Renal cortical epithelial cell (primary cell): Measurements from ENCODE around the gene EPB42. TPM values are rescaled to one million over a fixed set of nuclear protein-coding genes. Genes with fewer than 3 reads are reported as not detected.
"Not testable (repeated sequence)": the region's sequence is repeated elsewhere in the genome, so short reads cannot be mapped to it uniquely, and the experiment has no call there.

Experiments
- DNase-seq: peaks from one replicate; pipeline ENCODE4 v3.0.0-alpha.2; 2011; ENCODE audit warnings: low read depth
- total RNA-seq: library from RNA; depleted of rRNA; stranded (reverse); fragments of >200 nt; gene quantifications from 2 replicates; pipeline ENCODE4 v1.2.3, GENCODE V29; 2014

EPB42 gene
- total RNA-seq, 1 donor from 2014 or later = not detected

DNA sequence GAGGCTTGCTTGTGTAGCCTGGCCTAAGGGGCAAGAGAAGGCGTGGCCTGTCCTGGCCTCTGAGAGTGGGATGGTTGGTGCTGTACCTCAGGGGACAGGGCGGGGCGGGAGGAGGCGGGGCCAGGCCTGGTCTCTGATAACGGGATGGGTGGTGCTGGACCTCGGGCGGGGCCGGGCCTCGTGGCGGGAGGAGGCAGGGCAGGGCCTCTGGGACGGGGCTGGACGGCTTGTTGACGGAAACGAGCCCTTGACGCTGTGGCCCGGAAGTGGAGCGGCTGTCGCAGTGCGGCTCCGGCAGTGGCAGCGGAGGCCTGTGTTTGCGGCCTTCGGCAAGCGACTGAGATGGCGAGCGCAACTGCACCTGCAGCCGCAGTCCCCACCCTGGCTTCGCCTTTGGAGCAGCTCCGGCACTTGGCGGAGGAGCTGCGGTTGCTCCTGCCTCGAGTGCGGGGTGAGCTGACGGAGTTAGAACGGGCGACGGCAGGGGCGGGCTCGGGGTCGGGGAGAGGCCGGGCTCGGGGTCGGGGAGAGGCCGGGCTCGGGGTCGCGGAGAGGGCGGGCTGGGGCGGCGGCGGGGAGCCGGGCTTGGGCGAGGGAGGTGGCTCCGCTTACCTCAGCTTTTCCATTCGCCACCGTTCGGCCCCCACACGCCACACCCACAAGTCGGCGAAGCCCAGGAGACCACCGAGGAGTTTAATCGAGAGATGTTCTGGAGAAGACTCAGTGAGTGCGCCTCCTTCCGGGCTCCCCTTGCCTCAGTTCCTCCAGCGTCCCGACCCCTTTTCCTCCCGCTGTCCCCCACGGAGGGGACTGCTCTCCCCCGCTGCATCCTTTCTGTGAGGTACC, 35.4 kb downstream of the EPB42 start, which contains the start of gene CCNDBP1:
Gene CCNDBP1, plus strand, starts transcription at position 247 of the 846 bp plus-strand sequence. Its CDS starts 96 bp downstream, at position 343.
- DNase-seq = peak; percentile 68

DNA sequence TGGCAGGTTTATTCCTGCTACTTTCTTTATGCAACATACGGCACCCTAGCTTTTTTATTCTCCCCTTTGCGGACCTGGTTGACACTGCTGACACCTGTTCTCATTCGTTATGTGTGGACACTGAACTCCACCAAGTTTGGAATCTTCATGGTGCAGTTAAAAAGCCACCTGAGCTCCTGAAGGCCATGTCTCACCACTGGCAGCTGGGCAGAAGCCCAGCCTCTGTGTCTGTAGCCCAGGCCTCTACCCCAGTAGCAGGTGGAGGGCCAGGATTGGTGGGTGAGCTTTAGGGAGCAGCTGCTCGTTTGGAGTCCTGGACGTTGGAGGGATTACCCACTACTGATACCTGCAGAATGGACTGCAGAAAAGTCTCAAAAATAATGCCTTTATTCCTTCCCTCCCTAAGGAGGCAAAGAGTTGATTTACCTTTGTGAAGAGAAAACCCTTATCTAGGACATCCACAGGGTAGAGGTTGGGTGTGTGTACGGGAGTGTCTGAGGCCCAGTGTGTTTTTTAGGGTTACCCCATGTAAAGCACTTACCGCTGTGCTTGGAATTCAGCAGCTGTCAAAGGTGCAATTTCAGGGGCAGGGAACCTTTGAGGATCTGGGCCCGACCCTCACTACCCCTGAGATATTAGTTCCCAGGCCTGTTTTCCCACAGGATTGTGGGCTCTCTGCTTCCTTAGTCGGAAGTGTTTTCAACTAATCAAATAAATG, 36.3 kb downstream of the EPB42 start:
- no peak for DNase-seq

DNA sequence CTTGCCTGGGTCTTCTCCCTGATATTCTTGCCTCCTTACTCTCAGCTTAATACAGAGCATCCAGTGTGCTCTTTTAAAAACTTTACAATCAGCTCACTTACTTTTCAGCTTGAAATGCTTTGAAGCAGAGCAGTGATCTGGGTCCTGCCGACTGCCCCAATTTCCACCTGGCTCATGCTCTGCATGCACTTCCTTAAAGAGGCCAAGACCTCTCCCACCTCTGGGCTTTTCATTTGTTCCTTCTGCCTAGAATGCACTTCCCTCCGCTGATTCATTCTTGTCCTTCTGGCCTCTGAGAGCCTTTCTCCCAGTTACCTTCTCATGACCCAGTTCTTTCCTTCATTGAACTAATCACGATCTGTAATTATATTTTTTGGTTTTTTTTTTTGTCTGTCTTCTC, 37.5 kb downstream of the EPB42 start:
- no peak for DNase-seq

DNA sequence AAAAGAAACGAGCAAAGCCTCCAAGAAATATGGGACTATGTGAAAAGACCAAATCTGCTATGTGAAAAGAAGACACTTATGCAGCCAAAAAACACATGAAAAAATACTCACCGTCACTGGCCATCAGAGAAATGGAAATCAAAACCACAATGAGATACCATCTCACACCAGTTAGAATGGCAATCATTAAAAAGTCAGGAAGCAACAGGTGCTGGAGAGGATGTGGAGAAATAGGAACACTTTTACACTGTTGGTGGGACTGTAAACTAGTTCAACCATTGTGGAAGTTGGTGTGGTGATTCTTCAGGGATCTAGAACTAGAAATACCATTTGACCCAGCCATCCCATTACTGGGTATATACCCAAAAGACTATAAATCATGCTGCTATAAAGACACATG, 43.7 kb downstream of the EPB42 start:
- not testable (repeated sequence) for DNase-seq

DNA sequence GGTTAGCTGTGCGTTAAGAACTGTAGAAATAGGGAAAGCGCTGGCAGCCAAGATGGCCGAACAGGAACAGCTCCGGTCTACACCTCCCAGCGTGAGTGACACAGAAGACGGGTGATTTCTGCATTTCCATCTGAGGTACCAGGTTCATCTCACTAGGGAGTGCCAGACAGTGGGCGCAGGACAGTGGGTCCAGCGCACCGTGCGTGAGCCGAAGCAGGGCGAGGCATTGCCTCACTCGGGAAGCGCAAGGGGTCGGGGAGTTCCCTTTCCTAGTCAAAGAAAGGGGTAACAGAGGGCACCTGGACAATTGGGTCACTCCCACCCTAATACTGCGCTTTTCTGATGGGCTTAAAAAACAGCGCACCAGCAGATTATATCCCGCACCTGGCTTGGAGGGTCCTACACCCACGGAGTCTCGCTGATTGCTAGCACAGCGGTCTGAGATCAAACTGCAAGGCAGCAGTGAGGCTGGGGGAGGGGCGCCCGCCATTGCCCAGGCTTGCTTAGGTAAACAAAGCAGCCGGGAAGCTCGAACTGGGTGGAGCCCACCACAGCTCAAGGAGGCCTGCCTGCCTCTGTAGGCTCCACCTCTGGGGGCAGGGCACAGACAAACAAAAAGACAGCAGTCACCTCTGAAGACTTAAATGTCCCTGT, 45.0 kb downstream of the EPB42 start:
- DNase-seq = not testable (repeated sequence)

DNA sequence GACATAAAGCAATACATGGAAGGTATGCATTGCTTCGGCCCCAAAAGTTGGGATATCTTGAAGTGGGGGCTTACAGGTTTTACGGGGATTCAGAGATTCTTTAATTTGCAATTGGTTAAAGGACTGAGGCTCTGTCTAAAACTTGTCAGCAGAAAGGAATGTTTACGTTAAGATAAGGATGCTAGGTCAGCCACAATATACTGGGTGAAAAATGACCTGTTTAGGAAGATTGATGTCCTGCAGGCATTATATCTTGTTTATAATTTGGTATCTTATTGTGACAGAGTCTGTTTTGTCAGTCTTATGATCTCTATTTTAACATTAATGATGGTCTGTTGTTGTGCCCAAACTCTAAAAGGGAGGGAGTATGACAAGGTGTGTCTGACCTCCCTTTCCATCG, 50.9 kb downstream of the EPB42 start:
- DNase-seq = no peak

DNA sequence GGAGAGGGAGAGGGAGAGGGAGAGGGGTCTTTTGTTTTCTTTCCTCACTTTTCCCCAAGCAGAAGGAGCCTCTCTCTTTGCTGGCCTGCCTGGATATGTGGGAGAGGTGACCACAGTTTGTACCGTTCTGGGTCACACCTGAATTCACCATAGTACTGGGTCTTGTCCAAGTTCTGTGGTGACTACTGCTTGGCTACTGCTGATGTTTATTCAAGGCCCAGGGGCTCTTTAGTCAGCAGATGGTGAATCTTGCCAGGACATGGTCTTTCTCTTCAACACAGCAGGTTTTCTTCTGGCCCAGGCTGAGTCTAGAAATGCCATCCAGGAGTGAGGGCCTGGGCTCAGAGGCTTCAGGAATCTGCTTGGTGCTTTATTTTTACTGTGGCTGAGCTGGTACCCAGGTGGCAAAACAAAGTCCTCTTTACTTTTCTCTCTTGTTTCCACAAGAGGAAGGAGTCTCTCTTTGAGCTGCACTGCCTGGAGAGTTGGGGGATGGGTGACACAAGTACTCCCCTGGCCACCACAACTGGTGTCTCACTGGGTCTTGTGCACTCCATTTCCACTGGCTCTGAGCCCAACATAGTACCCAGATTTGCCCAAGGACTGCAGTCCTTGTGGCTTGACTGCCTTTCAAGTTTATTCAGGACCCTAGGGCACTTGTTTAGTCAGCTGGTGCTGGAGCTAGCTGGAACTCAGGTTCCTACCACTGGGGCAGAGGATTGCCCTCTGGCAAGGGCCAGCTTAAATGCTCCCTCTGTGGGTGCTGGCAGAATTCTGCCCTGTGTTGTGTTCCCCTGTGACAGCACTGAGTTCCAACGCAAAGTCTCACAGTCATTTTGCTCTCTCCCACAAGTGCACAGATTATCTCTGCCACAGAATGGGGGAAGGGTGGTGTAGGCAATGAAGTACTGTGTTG, 52.4 kb downstream of the EPB42 start:
- DNase-seq = peak; percentile 96

DNA sequence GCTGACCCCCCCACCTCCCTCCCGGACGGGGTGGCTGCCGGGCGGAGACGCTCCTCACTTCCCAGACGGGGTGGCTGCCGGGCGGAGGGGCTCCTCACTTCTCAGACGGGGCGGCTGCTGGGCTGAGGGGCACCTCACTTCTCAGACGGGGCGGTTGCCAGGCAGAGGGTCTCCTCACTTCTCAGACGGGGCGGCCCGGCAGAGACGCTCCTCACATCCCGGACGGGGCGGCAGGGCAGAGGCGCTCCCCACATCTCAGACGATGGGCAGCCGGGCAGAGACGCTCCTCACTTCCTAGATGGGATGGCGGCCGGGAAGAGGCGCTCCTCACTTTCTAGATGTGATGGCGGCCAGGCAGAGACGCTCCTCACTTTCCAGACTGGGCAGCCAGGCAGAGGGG, 53.6 kb downstream of the EPB42 start:
- not testable (repeated sequence) for DNase-seq

DNA sequence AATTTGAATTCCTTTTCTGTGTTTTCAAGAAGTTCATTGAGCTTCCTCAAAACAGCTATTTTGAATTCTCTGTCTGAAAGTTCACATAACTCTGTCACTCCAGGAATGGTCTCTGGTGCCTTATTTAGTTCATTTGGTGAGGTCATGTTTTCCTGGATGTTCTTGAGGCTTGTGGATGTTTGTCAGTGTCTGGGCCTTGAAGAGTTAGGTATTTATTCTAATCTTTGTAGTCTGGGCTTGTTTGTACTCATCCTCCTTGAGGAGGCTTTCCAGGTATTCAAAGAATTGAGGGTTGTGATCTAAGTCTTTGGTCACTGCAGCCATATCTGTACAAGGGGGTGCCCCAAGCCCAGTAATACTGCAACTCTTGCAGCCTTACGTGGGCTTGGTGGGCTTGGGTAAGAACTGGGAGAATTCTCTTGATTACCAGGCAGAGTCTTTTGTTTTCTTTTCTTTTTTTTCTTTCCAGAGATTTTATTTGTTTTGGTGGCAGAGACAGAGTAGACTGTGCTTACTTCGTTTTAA, 55.0 kb downstream of the EPB42 start:
- DNase-seq = no peak

DNA sequence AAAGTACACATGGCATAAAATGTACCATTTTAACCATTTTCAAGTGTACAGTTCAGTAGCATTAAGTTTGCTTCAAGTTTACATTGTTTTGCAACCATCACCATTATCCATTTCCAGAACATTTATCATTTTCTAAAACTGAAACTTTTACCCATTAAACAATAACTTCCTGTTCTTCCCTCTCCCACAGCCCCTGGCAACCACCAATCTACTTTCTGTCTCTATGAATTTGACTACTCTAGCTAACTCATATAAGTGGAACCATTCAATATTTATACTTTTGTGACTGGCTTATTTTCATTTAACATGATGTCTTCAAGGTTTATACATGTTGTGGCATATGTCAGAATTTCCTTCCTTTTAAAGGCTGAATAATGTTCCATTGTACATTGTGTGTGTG, 67.5 kb downstream of the EPB42 start:
- no peak for DNase-seq

DNA sequence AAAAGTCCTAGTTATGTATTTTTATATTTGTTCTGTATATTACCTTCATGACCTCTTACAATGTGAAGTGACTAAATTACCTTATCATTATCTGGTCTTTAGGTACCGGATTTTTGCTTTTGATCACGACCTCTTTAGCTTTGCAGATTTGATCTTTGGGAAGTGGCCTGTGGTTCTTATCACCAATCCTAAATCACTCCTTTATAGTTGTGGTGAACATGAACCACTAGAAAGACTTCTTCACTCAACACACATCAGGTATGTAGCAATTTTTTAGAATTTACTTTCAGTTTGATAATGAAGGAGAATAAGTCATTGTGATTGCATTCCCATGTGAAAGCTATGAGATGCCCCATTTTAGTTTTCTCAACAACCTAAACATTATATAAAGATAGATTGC, 69.1 kb downstream of the EPB42 start:
- no peak for DNase-seq

DNA sequence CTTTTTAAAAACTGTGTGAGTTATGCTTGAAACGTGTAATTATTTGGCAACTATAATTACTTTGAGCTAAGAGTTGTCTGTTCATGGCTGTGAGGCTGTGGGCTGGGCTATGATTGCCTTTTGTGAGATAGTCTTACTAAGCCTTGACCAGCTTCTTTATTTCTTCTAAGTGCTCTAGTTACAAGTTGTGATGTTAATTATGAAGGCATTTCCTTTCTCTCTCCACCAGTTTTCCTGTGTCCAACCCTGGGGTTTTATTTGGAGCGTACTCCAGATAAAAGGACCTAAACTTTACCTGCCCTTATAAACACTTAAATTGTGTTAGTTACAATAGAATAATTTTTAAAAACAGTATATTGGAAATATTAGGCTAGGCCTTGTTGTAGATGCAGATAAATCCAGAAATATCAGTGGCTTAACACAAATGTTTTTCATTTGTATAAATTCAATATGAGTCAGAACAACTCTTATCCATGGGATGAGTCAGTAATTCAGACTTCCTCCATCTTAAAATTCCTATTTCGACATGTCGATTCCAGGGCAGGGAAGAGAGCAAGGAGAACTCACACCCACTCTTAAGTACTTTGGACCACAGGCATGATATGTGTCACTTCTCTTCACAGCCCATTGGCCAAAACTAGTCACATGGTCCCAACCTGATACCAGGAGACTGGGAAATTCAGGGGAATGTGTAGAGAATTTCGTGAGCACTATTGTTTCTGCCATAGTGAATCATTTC, 70.5 kb downstream of the EPB42 start:
- peak; percentile 92 for DNase-seq

Other genes starting within 250 kb of the EPB42 start
- 32.2 and 42.7 TPM in 2 replicates for gene UBR1, start 115.0 kb downstream of the EPB42 start, total RNA-seq
- 23.4 and 37.0 TPM in 2 replicates for gene TMEM62, start 87.4 kb downstream of the EPB42 start, total RNA-seq
- 97.7 and 153 TPM in 2 replicates for gene CCNDBP1, start 35.6 kb downstream of the EPB42 start, total RNA-seq
- gene TGM5, start 45.9 kb upstream of the EPB42 start, total RNA-seq = 0.25 and 0.35 TPM in 2 replicates
- gene TGM7, start 81.2 kb upstream of the EPB42 start, total RNA-seq = not detected in 2 replicates
- 15.1 and 16.6 TPM in 2 replicates for gene LCMT2, start 109.6 kb upstream of the EPB42 start, total RNA-seq
- 32.9 and 35.1 TPM in 2 replicates for gene ZSCAN29, start 150.0 kb upstream of the EPB42 start, total RNA-seq
- 14.2 and 22.4 TPM in 2 replicates for gene TUBGCP4, start 150.1 kb upstream of the EPB42 start, total RNA-seq